SKM-1 treated with dmso at 0.1 percent for 144 hours (cell line): Measurements from ENCODE around the gene CAMK2N1.
"Not testable (repeated sequence)": the region's sequence is repeated elsewhere in the genome, so short reads cannot be mapped to it uniquely, and the experiment has no call there.

Experiments
- DNase-seq: peaks from one replicate; lab custom pipeline; 2025; ENCODE audit not compliant: unreplicated experiment; lab: John Stamatoyannopoulos, UW

Gene CAMK2N1

GRCh38 chr1:20496725-20497383, 10.8 kb upstream of the CAMK2N1 start:
- DNase-seq, result not testable (repeated sequence)

GRCh38 chr1:20496241-20496661, 10.2 kb upstream of the CAMK2N1 start:
- DNase-seq, result no peak

- no peak for DNase-seq
These were observed 9.7 kb upstream of the CAMK2N1 start for GRCh38 chr1:20495661-20496060.

- no peak for DNase-seq
These were observed 8.8 kb upstream of the CAMK2N1 start for GRCh38 chr1:20494609-20495311.

GRCh38 chr1:20493839-20494608, 8.0 kb upstream of the CAMK2N1 start:
- peak; percentile 79 for DNase-seq

- peak; percentile 7 for DNase-seq
These were observed 7.3 kb upstream of the CAMK2N1 start for GRCh38 chr1:20493309-20493708.

GRCh38 chr1:20492751-20493150, 6.7 kb upstream of the CAMK2N1 start:
- no peak for DNase-seq

GRCh38 chr1:20491866-20492265, 5.9 kb upstream of the CAMK2N1 start:
- no peak for DNase-seq

GRCh38 chr1:20491178-20491577, 5.2 kb upstream of the CAMK2N1 start:
- no peak for DNase-seq

GRCh38 chr1:20487236-20487590, 1.2 kb upstream of the CAMK2N1 start:
- DNase-seq, result no peak

GRCh38 chr1:20486457-20487235, 636 bp upstream of the CAMK2N1 start:
- DNase-seq, result no peak

- DNase-seq, result no peak
These were observed 1.2 kb downstream of the CAMK2N1 start for GRCh38 chr1:20484519-20485462.

- no peak for DNase-seq
These were observed 2.0 kb downstream of the CAMK2N1 start for GRCh38 chr1:20483833-20484518.

- DNase-seq, result no peak
These were observed 2.7 kb downstream of the CAMK2N1 start for GRCh38 chr1:20483098-20483832.

GRCh38 chr1:20481643-20482498, 4.1 kb downstream of the CAMK2N1 start:
- no peak for DNase-seq

GRCh38 chr1:20480951-20481617, 4.9 kb downstream of the CAMK2N1 start:
- no peak for DNase-seq

GRCh38 chr1:20480243-20480944, 5.6 kb downstream of the CAMK2N1 start:
- no peak for DNase-seq
